Testis (tissue), 2 donors: ENCODE data around the gene ARHGAP22.

Experiments
- POLR2A ChIP-seq: fragments of 450-650 bp; IDR thresholded peaks from one replicate; pipeline ENCODE4 v1.6.1; 2017; ENCODE audit warnings: antibody characterized with exemption, mild to moderate bottlenecking, moderate library complexity
- TF ChIP-seq, protein P1 (sequence below), 3 experiments: fragments of 450-650 bp in 2 of 3; fragments of 200-600 bp in 1 of 3; sonication (generic) in 1 of 3; IDR thresholded peaks; one replicate each; pipeline ENCODE4 v1.5.1; 2016 to 2019; ENCODE audit warnings: antibody characterized with exemption in 3 of 3, mild to moderate bottlenecking in 2 of 3, moderate library complexity in 1 of 3

DNA sequence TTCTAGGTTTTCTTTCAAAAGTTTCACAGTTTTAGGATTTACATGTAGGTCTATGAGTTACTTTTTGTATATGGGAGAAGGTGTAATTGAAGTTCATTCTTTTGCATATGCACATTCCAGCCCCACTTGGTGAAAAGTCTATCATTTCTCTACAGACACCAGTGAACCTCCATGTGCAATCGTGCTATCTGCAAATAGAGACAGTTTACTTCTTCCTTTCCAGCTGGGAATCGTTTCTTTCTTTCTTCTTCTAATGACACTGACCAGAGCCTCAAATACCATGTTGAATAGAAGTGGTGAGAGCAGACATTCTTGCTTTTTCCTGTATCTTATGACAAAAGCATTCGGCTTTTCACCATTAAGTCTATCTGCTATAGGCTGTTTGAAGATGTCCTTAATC lies 122.7 kb downstream of the ARHGAP22 start:
- no peak for TF ChIP-seq POLR2A
- TF ChIP-seq, protein P1, sequence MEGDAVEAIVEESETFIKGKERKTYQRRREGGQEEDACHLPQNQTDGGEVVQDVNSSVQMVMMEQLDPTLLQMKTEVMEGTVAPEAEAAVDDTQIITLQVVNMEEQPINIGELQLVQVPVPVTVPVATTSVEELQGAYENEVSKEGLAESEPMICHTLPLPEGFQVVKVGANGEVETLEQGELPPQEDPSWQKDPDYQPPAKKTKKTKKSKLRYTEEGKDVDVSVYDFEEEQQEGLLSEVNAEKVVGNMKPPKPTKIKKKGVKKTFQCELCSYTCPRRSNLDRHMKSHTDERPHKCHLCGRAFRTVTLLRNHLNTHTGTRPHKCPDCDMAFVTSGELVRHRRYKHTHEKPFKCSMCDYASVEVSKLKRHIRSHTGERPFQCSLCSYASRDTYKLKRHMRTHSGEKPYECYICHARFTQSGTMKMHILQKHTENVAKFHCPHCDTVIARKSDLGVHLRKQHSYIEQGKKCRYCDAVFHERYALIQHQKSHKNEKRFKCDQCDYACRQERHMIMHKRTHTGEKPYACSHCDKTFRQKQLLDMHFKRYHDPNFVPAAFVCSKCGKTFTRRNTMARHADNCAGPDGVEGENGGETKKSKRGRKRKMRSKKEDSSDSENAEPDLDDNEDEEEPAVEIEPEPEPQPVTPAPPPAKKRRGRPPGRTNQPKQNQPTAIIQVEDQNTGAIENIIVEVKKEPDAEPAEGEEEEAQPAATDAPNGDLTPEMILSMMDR (IDR thresholded peaks at IDR 0.05), result no peak
